NCI-H2227 treated with DMSO at 0.1 percent for 48 hours (cell line): ENCODE results near the gene GRID2.
"Not testable (repeated sequence)": the region's sequence is repeated elsewhere in the genome, so short reads cannot be mapped to it uniquely, and the experiment has no call there.

Source experiments
- DNase-seq: peaks from one replicate; lab custom pipeline; 2025; lab: John Stamatoyannopoulos, UW

Gene GRID2

GRCh38 chr4:92303621-92304027 is at the start of gene GRID2:
GRID2 (plus strand) TSS chr4:92303966.
- no peak for DNase-seq

GRCh38 chr4:92253986-92254671 is 49.6 kb upstream of the GRID2 start:
- DNase-seq: no peak

GRCh38 chr4:92254767-92255442 is 48.9 kb upstream of the GRID2 start:
- DNase-seq: no peak

GRCh38 chr4:92255920-92256244 is 47.9 kb upstream of the GRID2 start:
- no peak for DNase-seq

GRCh38 chr4:92257931-92258857 is 45.6 kb upstream of the GRID2 start:
- DNase-seq: no peak

- DNase-seq: no peak
These were observed 42.5 kb upstream of the GRID2 start for GRCh38 chr4:92261256-92261655.

- no peak for DNase-seq
These were observed 41.4 kb upstream of the GRID2 start for GRCh38 chr4:92262371-92262770.

- DNase-seq: no peak
These were observed 40.8 kb upstream of the GRID2 start for GRCh38 chr4:92263010-92263409.

- no peak for DNase-seq
These were observed 40.2 kb upstream of the GRID2 start for GRCh38 chr4:92263575-92263974.

- DNase-seq: no peak
These were observed 39.6 kb upstream of the GRID2 start for GRCh38 chr4:92264163-92264562.

- no peak for DNase-seq
These were observed 38.7 kb upstream of the GRID2 start for GRCh38 chr4:92265021-92265420.

- no peak for DNase-seq
These were observed 38.0 kb upstream of the GRID2 start for GRCh38 chr4:92265798-92266197.

- no peak for DNase-seq
These were observed 37.2 kb upstream of the GRID2 start for GRCh38 chr4:92266521-92266920.

GRCh38 chr4:92268642-92269041 is 35.1 kb upstream of the GRID2 start:
- no peak for DNase-seq

- no peak for DNase-seq
These were observed 32.9 kb upstream of the GRID2 start for GRCh38 chr4:92270908-92271307.

GRCh38 chr4:92271551-92271950 is 32.2 kb upstream of the GRID2 start:
- DNase-seq: not testable (repeated sequence)

- not testable (repeated sequence) for DNase-seq
These were observed 26.5 kb upstream of the GRID2 start for GRCh38 chr4:92277057-92277881.

GRCh38 chr4:92279296-92279695 is 24.5 kb upstream of the GRID2 start:
- DNase-seq: no peak

GRCh38 chr4:92299152-92299551 is 4.6 kb upstream of the GRID2 start:
- no peak for DNase-seq

- no peak for DNase-seq
These were observed 355 bp downstream of the GRID2 start for GRCh38 chr4:92304121-92304520.

GRCh38 chr4:92304606-92305005 is 840 bp downstream of the GRID2 start:
- no peak for DNase-seq
